ENCODE data around the gene RAB28.

DNA sequence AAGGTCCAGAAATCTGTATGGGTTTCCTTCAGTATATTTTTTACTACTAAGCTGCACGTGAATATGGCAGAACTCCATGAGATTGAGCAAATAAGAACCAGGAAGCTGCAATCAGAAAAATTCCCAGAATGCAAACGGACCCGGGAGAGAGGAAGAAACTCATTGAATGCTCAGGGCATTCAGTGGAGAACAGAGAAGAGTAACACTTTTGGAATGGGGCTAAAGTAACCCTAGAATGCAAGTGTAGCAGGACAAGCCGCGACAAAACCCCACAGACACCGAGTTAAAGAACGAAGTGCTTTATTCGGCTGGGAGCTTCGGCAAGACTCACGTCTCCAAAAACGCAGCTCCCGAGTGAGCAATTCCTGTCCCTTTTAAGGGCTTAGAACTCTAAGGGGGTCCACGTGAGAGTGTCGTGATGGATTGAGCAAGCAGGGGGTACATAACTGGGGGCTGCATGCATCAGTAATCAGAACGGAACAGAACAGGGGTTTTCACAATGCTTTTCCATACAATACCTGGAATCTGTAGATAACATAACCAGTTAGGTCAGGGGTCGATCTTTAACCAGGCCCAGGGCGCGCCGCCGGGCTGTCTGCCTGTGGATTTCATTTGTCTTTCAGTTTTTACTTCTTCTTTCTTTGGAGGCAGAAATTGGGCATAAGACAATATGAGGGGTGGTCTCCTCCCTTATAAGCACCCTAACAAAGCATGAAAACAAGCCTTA lies 56.4 kb downstream of the RAB28 start:
- TF ChIP-seq, protein P1, sequence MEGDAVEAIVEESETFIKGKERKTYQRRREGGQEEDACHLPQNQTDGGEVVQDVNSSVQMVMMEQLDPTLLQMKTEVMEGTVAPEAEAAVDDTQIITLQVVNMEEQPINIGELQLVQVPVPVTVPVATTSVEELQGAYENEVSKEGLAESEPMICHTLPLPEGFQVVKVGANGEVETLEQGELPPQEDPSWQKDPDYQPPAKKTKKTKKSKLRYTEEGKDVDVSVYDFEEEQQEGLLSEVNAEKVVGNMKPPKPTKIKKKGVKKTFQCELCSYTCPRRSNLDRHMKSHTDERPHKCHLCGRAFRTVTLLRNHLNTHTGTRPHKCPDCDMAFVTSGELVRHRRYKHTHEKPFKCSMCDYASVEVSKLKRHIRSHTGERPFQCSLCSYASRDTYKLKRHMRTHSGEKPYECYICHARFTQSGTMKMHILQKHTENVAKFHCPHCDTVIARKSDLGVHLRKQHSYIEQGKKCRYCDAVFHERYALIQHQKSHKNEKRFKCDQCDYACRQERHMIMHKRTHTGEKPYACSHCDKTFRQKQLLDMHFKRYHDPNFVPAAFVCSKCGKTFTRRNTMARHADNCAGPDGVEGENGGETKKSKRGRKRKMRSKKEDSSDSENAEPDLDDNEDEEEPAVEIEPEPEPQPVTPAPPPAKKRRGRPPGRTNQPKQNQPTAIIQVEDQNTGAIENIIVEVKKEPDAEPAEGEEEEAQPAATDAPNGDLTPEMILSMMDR (optimal IDR thresholded peaks at IDR 0.05 in 1 of 3, IDR thresholded peaks at IDR 0.05 in 1 of 3, conservative IDR thresholded peaks at IDR 0.05 in 1 of 3; ENCODE audit: extremely low read depth in 1 of 3, insufficient read depth in 2 of 3, low read length in 3 of 3): no peak
- no peak for TF ChIP-seq EZH2 (IDR thresholded peaks at IDR 0.05; ENCODE audit: low read length)
